ENCODE data around the gene C1orf105.

- TF ChIP-seq CTCF (IDR thresholded peaks at IDR 0.05): no peak
- no peak for TF ChIP-seq POLR2A (IDR thresholded peaks at IDR 0.05)
These were observed 32.7 kb downstream of the C1orf105 start for GRCh38 chr1:172453153-172453545.
